ENCODE measurements around the gene NRIP3. TPM values are rescaled to one million over a fixed set of nuclear protein-coding genes. Genes with fewer than 3 reads are reported as not detected.

The NRIP3 gene
- total and polyA plus RNA-seq, 3 experiments from 2014 or later, result 0.10 to 2.2 (median 1.4) TPM

GRCh38 chr11:8934742-8935488, 68.9 kb downstream of the NRIP3 start:
- H3K9me3 Mint-ChIP-seq, result no peaks in the 10 kb centered on the region
- no peaks in the 10 kb centered on the region for H3K27me3 ChIP-seq (ENCODE audit: insufficient read depth, low read length, poor library complexity, severe bottlenecking)
- H3K9me3 ChIP-seq (ENCODE audit: low read length), result no peaks in the 10 kb centered on the region
- H3K27ac Mint-ChIP-seq, result peak overlapping the region in 2 of 8 donors; percentile 6 to 51
- H3K4me3 ChIP-seq (ENCODE audit: low read length), result no peak overlapping the region
- POLR2A ChIA-PET, result no interaction called here
- H3K36me3 ChIP-seq (ENCODE audit: insufficient read depth, low read length), result no peaks in the 10 kb centered on the region
- no peaks in the 10 kb centered on the region for H3K4me1 Mint-ChIP-seq
- CTCF ChIA-PET, result interaction anchor here (0.7 to 1.2 kb wide), 2 partner anchors 9 to 20 kb away, joined by 3 to 5 read pairs; no protein-coding TSS in a partner anchor
- no peak overlapping the region for H3K27ac ChIP-seq (ENCODE audit: low read depth, low read length)
- no peaks in the 10 kb centered on the region for H3K36me3 Mint-ChIP-seq
- H3K4me3 Mint-ChIP-seq, result peak overlapping the region in 1 of 7 donors; percentile 2
- peaks cover 4 to 7% of the 10 kb centered on the region in 2 donors for H3K27me3 Mint-ChIP-seq
- DNase-seq, result no peak
- no peaks in the 10 kb centered on the region for H3K4me1 ChIP-seq (ENCODE audit: insufficient read depth, low read length)

GRCh38 chr11:8933931-8934330, 69.9 kb downstream of the NRIP3 start:
- DNase-seq, result no peak
- no peaks in the 10 kb centered on the region for H3K36me3 ChIP-seq (ENCODE audit: insufficient read depth, low read length)
- no peaks in the 10 kb centered on the region for H3K9me3 ChIP-seq (ENCODE audit: low read length)
- no peak overlapping the region for H3K4me3 Mint-ChIP-seq
- H3K9me3 Mint-ChIP-seq, result no peaks in the 10 kb centered on the region
- H3K4me1 Mint-ChIP-seq, result no peaks in the 10 kb centered on the region
- POLR2A ChIA-PET, result no interaction called here
- no peak overlapping the region for H3K27ac Mint-ChIP-seq
- no peaks in the 10 kb centered on the region for H3K27me3 ChIP-seq (ENCODE audit: insufficient read depth, low read length, poor library complexity, severe bottlenecking)
- CTCF ChIA-PET, result no interaction called here
- no peak overlapping the region for H3K4me3 ChIP-seq (ENCODE audit: low read length)
- H3K27ac ChIP-seq (ENCODE audit: low read depth, low read length), result no peak overlapping the region
- no peaks in the 10 kb centered on the region for H3K36me3 Mint-ChIP-seq
- no peaks in the 10 kb centered on the region for H3K4me1 ChIP-seq (ENCODE audit: insufficient read depth, low read length)
- peaks cover 4 to 7% of the 10 kb centered on the region in 2 donors for H3K27me3 Mint-ChIP-seq

- Histone ChIP-seq H3K36me3 (ENCODE audit: insufficient read depth, low read length) (no peaks in the 10 kb centered on the region), H3K9me3 (ENCODE audit: low read length) (no peaks in the 10 kb centered on the region), H3K4me3 (ENCODE audit: low read length) (no peak within 1 kb of the TSS), H3K27ac (ENCODE audit: low read depth, low read length) (no peak within 1 kb of the TSS), H3K27me3 (ENCODE audit: insufficient read depth, low read length, poor library complexity, severe bottlenecking) (no peaks in the 10 kb centered on the region), H3K4me1 (ENCODE audit: insufficient read depth, low read length) (no peaks in the 10 kb centered on the region)
- CTCF ChIA-PET, result no interaction called here
- POLR2A ChIA-PET, result no interaction called here
- H3K36me3 Mint-ChIP-seq, result no peaks in the 10 kb centered on the region
- no peaks in the 10 kb centered on the region for H3K4me1 Mint-ChIP-seq
- no peaks in the 10 kb centered on the region for H3K9me3 Mint-ChIP-seq
- no peak within 1 kb of the TSS for H3K4me3 Mint-ChIP-seq
- H3K27me3 Mint-ChIP-seq, result peaks cover under 1 to 3% of the 10 kb centered on the region in 2 donors
- H3K27ac Mint-ChIP-seq, result no peak within 1 kb of the TSS
- DNase-seq, result no peak
Observed at GRCh38 chr11:8932564-8933180, 71.1 kb downstream of the NRIP3 start, which contains the start of gene C11orf16. TSS of gene C11orf16 (minus strand) at chr11:8932947. CDS start at chr11:8932308, 639 bp downstream.

Other genes with a start within 250 kb of the NRIP3 start
- gene AKIP1, start 92.8 kb downstream of the NRIP3 start, total RNA-seq, result 10 to 100 TPM; 24.0 to 26.9 TPM
- gene AKIP1, start 92.8 kb downstream of the NRIP3 start, polyA plus RNA-seq, result 16.3 TPM
- gene C11orf16, start 71.1 kb downstream of the NRIP3 start, total RNA-seq, result not detected
- gene C11orf16, start 71.1 kb downstream of the NRIP3 start, polyA plus RNA-seq, result not detected
- gene ASCL3, start 61.0 kb downstream of the NRIP3 start, total RNA-seq, result not detected
- gene ASCL3, start 61.0 kb downstream of the NRIP3 start, polyA plus RNA-seq, result not detected
- 10 to 100 TPM; 31.3 to 32.7 TPM for gene TMEM9B, start 39.6 kb downstream of the NRIP3 start, total RNA-seq
- gene TMEM9B, start 39.6 kb downstream of the NRIP3 start, polyA plus RNA-seq, result 113 TPM
- under 1 TPM in 1 of 2 experiments, not detected in 1; 0.47 TPM for gene SCUBE2, start 87.6 kb upstream of the NRIP3 start, total RNA-seq
- not detected for gene SCUBE2, start 87.6 kb upstream of the NRIP3 start, polyA plus RNA-seq

Measured in CD8-positive, alpha-beta memory T cell (primary cell).